NCI-H1930 (cell line): ENCODE results near the gene PTPRD.

Experiments used
- DNase-seq, 2 experiments: peaks; one replicate each; lab custom pipeline; 2025; lab: John Stamatoyannopoulos, UW

Gene PTPRD

GRCh38 chr9:9892217-9892616 is 720.6 kb downstream of the PTPRD start:
- no peak for DNase-seq

- DNase-seq = no peak
Measured at GRCh38 chr9:9881692-9882091, 731.1 kb downstream of the PTPRD start.

GRCh38 chr9:9874270-9874669 is 738.5 kb downstream of the PTPRD start:
- no peak for DNase-seq

- DNase-seq = no peak
Measured at GRCh38 chr9:9862235-9862810, 750.5 kb downstream of the PTPRD start.

GRCh38 chr9:9855177-9856078 is 757.4 kb downstream of the PTPRD start:
- DNase-seq = no peak

GRCh38 chr9:9847750-9848149 is 765.1 kb downstream of the PTPRD start:
- DNase-seq = no peak

- DNase-seq = no peak
Measured at GRCh38 chr9:9846557-9846956, 766.2 kb downstream of the PTPRD start.

- DNase-seq = no peak
Measured at GRCh38 chr9:9820436-9820835, 792.4 kb downstream of the PTPRD start.

GRCh38 chr9:9819886-9820285 is 792.9 kb downstream of the PTPRD start:
- no peak for DNase-seq

- no peak for DNase-seq
Measured at GRCh38 chr9:9817176-9817575, 795.6 kb downstream of the PTPRD start.

GRCh38 chr9:9804109-9804508 is 808.7 kb downstream of the PTPRD start:
- DNase-seq = no peak

GRCh38 chr9:9799287-9799686 is 813.5 kb downstream of the PTPRD start:
- DNase-seq = no peak

GRCh38 chr9:9792144-9792857 is 820.5 kb downstream of the PTPRD start:
- no peak for DNase-seq

- DNase-seq = no peak
Measured at GRCh38 chr9:9791611-9792010, 821.2 kb downstream of the PTPRD start.

- DNase-seq = peak; percentile 65 to 71
Measured at GRCh38 chr9:9790216-9790872, 822.5 kb downstream of the PTPRD start.

- no peak for DNase-seq
Measured at GRCh38 chr9:9783711-9784110, 829.1 kb downstream of the PTPRD start.

GRCh38 chr9:9783211-9783610 is 829.6 kb downstream of the PTPRD start:
- DNase-seq = no peak

- no peak for DNase-seq
Measured at GRCh38 chr9:9778293-9778692, 834.5 kb downstream of the PTPRD start.

- no peak for DNase-seq
Measured at GRCh38 chr9:9774471-9774870, 838.3 kb downstream of the PTPRD start.

GRCh38 chr9:9771314-9771713 is 841.5 kb downstream of the PTPRD start:
- DNase-seq = no peak

- no peak for DNase-seq
Measured at GRCh38 chr9:9764821-9765220, 848.0 kb downstream of the PTPRD start.

- no peak for DNase-seq
Measured at GRCh38 chr9:9754186-9754585, 858.6 kb downstream of the PTPRD start.
